ENCODE data around the gene CGB5.

GRCh38 chr19:49004964-49005614 lies 38.6 kb upstream of the CGB5 start:
- TF ChIP-seq CTCF (IDR thresholded peaks at IDR 0.05) = no peak
- no peak for TF ChIP-seq POLR2AphosphoS5 (IDR thresholded peaks at IDR 0.05; ENCODE audit: insufficient read depth in 1 of 2, low read depth in 1 of 2)

All from vagina (tissue), 2 donors.